ENCODE data around the gene MAPK7.
A peak's percentile ranks its signal among the peaks of the same experiment; 100 is the strongest.

Gene MAPK7

DNA sequence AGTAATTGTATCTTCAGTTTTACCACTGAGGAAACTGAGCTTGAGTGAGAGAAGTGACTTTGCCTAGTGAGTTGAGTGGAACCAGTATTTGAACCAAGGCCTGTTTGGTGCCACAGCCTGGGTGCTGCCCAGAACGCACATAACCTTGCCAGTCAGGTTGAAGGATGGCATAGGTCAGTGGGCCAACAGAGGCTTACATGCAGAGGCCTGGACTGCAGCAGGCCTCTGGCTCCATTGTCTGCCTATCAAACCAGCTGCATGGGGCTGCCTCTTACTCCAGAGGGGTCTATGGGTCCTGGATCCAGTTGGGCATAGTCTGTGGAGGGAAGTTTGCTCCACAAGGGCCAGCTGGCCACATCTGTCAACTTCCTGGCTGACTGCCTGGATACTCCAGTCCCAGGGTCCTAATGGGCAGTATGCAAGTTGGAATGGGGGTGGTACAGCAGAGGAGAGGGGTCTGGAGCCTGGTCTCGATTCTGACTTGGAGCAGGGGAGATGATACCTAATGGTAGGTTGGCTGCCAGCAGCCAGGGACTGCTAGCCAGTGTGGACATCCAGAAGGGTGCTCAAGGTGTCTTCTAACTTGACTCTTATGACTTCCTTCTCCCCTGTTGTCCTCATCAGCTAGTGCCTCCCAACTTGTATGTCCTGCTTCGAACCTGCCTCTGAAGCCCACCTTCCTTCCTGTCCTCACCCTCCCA, 21.6 kb downstream of the MAPK7 start:
- DNase-seq (ENCODE audit: low spot score) = no peak

- no peak for DNase-seq (ENCODE audit: low spot score)
Observed at GRCh38 chr17:19401321-19402010, 23.2 kb downstream of the MAPK7 start.

DNA sequence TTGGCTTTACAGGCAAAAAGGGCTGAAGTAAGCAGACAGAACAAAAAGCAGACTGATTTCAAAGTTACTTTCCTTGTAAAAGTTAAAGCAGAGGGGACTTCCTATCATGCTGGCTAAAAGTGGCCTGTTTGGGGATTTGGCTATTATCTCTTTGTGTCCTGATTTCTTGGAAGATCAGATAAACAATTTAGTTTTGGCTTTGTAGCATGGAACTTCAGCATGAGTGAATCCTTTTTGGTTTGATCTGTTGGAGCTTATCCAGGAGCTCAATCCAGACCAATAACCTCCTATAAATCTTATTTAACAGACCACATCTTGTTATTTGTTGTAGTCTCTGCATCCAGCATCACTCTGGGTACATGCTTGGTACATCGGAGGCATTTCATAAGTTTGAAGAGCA, 23.9 kb downstream of the MAPK7 start:
- no peak for DNase-seq (ENCODE audit: low spot score)

GRCh38 chr17:19403021-19403420, 24.7 kb downstream of the MAPK7 start:
- DNase-seq (ENCODE audit: low spot score) = no peak

DNA sequence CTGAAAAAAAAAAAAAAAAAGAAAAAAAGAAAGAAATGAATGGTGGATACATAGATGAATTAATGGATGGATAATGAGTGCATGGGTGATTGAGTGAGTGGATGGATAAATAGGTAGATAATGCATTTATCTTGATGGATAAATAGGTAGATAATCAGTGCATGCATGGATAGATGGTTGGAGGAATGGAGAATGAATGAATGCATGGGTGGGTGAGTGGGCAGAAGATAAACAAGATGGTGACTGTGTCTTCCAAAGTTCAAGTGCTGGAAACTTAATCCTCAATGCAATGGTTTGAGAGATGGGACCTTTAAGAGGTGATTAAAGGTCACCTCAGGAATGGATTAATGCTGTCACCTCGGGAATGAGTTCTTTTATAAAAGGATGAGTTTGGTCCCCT, 26.0 kb downstream of the MAPK7 start:
- no peak for DNase-seq (ENCODE audit: low spot score)

DNA sequence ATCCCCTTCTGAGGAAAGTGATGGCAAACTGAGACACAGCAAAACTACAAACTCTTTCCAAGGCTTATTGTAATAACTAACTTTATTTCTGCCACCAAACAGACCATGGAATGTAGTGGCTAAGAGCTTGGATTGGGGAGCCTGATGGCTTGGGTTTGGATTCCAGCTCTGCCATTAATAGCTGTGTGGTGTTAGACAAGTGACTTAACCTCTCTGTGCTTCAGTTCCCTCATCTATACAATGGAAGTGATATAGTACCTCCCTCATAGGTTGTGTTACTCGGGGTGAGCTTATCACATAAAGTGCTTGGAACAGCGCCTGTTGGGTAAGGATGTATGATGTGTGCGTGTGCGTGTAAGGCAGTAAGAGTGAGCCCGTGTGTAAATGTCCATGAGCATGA, 26.8 kb downstream of the MAPK7 start:
- DNase-seq (ENCODE audit: low spot score) = no peak

DNA sequence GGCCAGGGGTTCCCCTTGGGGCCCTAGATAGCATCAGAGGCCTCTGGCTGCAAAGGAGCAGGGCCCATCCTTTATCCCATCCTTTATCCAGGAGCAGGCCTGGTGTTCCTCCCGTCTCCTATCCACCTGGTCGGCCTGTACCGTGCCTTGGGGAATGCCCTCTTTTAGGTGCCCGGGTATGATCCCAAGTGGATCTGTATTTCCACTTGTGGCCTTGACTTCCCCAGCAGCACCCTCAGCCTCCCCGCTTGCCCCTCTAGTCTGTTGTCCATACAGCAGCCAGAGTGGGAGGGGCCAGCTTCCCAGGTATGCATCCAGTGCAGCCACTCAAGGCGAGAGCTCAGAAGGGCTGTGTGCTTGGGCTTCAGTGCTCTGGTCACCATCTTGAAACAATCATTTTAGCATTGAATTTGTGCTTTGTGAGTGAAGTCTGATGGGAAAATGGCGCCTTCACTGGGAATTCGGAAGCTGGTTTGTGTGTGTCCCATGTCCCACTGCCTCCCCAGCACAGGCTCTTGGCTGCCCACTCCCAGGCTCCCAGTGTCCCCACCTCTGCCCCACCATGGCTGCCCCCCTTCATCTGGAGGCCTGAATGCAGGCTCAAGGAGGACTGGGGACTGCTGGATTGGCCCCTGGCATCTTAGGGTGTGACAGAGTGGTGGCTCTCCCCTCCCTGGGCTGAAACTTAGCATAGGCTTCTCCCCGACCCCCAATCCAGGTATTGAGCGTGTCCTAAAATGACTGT, 29.5 kb downstream of the MAPK7 start:
- DNase-seq (ENCODE audit: low spot score) = no peak

DNA sequence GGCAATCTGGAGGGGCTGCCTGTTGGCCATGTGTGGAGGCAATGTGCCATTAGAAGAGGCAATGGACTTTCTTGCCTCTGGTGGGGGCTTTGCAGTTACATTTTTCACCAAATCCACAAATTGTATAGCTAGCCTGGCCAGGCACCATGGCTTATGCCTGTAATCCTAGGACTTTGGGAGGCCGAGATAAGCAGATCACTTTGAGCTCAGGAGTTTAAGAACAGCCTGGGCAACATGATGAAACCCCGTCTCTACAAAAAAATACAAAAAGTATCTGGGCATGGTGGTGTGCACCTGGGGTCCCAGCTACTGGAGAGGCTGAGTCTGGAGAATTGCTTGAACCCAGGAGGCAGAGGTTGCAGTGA, 30.0 kb downstream of the MAPK7 start:
- DNase-seq (ENCODE audit: low spot score) = no peak

DNA sequence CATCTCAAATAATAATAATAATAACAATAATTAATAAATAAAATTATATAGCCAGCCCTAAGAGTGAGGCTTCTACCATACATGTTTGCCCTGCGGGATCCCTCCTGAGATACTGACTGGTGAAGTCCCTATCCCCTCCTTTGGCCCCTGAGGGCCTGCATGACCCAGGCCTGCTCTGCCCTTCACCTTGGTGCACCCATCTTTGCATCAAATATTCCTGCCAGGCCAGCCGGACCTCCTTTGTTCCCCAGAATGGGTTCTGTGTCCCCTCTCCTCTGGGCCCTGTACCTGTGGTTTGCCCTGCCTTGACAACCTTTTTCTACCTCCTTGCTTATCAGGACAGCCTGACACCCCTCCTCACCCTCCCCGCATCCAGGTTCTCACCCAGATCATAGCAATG, 30.8 kb downstream of the MAPK7 start:
- no peak for DNase-seq (ENCODE audit: low spot score)

- DNase-seq (ENCODE audit: low spot score) = peak; percentile 65
Observed at GRCh38 chr17:19409509-19409908, 31.2 kb downstream of the MAPK7 start.

DNA sequence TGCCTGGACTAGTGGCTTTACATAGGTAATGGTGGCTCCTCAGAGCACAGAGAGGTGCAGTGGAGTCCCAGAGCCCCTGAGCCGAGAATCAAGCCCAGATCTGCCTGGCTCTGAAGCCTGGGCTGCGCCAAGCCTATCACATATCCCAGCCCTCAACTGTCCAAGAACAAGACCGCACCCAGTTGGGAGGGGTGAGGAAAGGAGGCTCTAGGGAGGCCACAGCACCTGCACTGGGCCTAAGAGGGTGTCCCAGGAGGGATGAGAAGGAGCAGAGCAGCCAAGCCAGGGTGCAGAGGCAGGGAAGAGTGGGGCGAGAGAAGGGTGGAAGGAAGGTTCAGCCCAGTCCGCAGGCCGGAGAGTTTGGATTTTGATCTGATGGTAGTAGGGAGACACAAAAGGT, 31.8 kb downstream of the MAPK7 start:
- DNase-seq (ENCODE audit: low spot score) = no peak

GRCh38 chr17:19410875-19411620, 32.8 kb downstream of the MAPK7 start, which contains the start of gene RNF112:
RNF112 (plus strand) TSS chr17:19411232; CDS start chr17:19411409, 177 bp downstream.
- peak; percentile 67 for DNase-seq (ENCODE audit: low spot score)

DNA sequence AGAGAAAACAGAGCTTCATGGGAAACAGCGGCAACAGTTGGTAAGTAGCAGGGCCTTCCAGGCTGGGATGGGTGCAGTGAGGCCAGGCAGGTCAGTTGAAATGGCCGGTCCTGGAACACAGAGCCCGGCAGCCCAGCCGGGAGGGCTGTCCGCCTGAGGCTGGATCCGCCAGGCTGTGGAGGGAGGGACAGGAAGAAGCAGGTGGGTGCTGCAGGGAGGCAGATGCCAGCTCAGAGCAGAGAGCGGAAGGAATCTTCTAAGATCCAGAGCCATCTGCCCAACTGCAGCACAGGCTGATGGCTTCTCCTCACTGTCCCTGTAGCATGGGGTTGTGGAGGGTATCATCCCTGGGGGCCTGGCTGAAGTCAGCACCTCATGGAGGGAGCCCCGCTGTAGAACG, 33.3 kb downstream of the MAPK7 start:
- no peak for DNase-seq (ENCODE audit: low spot score)

DNA sequence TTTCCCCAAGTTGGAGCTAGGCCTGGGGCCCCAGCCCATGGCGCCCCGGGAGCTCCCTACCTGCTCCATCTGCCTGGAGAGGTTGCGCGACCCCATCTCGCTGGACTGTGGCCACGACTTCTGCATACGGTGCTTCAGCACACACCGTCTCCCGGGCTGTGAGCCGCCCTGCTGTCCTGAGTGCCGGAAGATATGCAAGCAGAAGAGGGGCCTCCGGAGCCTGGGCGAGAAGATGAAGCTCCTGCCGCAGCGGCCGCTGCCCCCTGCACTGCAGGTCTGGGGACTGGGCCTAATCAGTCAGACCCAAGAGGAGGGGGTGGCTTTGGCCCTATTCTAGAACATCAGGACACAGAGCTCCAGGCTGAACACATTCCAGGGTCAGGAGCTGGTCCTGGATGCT, 34.2 kb downstream of the MAPK7 start:
- DNase-seq (ENCODE audit: low spot score) = no peak

- no peak for DNase-seq (ENCODE audit: low spot score)
Observed at GRCh38 chr17:19412984-19413383, 34.7 kb downstream of the MAPK7 start.

GRCh38 chr17:19413761-19414160, 35.5 kb downstream of the MAPK7 start:
- DNase-seq (ENCODE audit: low spot score) = no peak

- no peak for DNase-seq (ENCODE audit: low spot score)
Observed at GRCh38 chr17:19414396-19415280, 36.3 kb downstream of the MAPK7 start.

DNA sequence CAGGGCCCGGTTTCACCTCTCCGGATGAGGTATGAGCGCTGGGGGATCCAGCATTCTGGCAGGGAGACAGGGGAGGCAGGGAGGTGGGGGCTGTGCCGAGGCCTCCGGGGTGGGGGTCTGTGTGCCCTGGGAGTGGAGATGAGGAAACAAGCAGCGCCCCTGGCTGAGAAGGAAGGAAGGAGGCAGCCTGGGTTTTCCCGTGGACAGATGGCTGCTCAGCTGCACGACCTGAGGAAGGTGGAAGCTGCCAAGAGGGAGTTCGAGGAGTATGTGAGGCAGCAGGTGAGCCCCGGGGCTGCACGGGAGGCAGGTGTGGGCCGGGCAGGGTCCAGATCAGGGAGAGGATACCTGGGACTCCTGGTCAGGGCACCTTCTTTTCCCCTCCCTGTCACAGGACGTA, 37.0 kb downstream of the MAPK7 start:
- DNase-seq (ENCODE audit: low spot score) = no peak

GRCh38 chr17:19415806-19416775, 37.8 kb downstream of the MAPK7 start:
- DNase-seq (ENCODE audit: low spot score) = no peak

DNA sequence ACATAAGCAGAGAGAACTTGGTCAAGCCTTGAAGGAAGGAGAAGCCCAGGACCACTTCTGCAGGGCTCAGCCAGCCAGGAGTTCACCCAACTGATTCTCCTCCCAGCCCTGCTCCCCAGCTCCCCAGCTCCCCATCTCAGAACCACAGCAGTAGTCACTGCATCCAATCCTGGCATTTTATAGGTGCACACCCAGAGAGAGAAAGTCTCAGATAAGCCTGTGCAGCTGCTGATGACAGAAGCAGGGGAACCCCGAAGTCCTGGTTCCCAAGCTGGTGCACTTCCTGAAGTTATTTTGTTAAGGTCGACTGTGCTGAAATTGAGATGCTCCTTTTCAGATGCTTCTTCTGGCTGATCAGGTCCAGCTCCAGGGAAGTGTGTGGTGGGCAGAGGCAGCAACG, 39.3 kb downstream of the MAPK7 start:
- no peak for DNase-seq (ENCODE audit: low spot score)
